GM21381 (cell line): ENCODE results near the gene UGGT1.

Source experiments
- ATAC-seq: cut with Tn5 transposase; IDR thresholded peaks from one replicate; pipeline ENCODE4 v1.9.1; 2021; ENCODE audit warnings: mild to moderate bottlenecking, moderate library complexity; ENCODE audit not compliant: unreplicated experiment

Gene UGGT1

DNA sequence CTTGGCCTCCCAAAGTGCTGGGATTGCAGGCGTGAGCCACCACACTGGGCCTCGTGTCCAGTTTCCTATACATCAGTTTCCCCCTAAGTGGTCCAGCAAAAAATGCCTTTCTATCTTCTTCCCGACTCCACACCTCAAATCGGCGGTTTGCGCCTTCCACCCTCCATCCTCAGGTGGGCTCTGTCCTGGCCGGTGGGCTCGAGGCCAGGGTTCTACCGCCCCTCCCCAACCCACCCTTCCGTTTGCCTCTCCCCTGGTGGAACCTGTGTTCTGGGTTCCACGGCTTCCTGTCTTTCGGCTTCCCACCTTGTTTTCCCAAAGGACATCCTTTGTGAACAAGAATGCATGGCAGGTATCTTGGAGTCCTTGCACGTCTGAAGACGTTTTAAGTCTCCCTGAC is 123.3 kb downstream of the UGGT1 start:
- ATAC-seq, result no peak

DNA sequence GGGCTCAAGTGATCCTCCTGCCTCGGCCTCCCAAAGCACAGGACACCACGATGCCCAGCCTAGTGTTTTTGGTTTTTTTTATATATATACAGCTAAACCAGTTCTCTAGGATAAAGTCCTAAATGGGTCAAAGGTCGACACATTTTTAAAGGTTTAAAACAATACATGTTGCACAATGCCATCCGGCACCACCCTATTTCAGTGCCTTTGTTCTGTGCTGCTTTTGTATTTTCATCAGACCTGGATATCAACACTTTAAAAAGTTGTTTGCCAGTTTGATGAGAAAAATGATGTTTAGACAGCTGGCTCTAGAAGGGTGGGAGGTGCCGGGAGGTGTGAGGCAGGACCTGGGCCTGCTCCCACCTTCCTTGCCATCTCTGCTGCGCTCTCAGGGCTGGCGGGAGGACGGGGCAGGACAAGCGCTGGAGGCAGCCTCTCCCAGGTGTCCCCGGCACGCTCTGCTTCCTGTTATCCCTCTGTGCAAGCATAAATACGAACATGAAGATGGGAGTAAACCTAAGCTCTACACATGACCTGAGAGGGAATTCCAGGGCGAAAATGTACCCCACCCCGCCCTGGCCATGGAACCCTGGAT is 124.0 kb downstream of the UGGT1 start:
- ATAC-seq, result no peak

DNA sequence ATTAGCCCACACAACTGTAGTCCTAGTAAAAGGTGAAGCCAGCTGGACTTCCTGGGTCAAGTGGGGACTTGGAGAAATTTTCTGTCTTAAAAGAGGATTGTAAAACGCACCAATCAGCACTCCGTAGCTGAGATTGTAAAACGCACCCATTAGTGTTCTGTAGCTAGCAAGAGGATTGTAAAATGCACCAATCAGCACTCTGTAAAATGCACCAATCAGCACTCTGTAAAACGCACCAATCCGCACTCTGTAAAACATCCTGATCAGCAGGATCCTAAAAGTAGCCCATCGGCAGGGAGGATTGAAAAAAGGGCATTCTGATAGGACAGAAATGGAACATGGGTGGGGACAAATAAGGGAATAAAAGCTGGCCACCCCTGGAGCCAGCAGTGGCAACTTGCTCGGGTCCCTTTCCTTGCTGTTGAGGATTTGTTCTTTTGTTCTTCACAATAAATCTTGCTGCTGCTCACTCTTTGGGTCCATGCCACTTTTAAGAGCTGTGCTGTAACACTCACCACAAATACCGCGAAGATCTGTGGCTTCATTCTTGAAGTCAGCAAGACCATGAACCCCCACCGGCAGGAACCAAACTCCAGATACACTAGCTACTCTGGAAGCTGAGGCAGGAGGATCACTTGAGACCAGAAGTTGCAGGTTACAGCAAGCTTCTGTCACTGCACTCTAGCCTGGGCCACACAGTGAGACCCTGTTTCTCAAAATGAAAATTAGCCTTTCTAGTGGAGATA is 125.1 kb downstream of the UGGT1 start:
- no peak for ATAC-seq

DNA sequence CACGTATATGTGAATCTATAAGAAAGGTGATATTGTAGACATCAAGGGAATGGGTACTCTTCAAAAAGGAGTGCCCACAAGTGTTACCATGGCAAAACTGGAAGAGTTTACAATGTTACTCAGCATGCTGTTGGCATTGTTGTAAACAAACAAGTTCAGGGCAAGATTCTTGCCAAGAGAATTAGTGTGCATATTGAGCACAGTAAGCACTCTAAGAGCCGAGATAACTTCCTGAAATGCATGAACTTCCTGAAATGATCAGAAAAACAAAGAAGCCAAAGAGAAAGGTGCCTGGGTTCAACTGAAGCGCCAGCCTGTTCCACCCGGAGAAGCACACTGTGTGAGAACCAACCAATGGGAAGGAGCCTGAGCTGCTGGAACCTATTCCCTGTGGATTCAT is 126.7 kb downstream of the UGGT1 start:
- no peak for ATAC-seq

DNA sequence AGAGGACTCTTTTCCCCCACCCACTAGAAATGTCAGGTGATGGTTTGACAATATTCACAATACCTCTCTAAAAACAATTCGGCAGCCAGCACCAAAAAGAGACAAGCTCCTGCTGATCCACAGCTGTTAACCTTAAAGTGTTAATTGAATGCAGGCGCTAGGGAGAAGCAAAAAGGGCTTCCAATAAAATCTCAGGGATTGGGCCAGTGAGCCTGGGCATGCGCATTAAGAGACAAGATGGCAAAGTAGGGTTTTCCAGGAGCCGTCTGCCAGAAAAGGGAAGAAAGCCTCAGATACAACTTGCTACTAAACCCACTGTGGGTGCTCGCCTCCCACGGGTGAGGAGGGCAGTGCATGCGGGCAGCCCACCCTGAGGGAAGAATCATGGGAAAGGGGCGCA is 128.9 kb downstream of the UGGT1 start:
- no peak for ATAC-seq

DNA sequence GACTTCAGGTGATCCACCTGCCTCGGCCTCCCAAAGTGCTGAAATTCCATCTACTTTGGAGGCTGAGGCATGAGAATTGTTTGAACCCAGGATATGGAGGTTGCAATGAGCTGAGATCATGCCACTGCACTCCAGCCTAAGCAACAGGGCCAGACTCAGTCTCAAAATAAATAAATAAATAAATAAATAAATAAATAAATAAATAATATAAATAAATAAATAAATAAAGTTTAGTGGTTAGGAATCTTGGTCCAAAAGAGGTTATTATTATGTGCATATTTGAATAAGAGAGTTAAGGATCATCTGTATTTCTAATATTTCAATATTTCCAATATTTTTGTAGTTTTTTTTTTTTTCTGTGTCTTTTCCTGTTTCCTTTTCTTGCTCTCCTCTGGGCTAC is 136.9 kb downstream of the UGGT1 start:
- no peak for ATAC-seq

DNA sequence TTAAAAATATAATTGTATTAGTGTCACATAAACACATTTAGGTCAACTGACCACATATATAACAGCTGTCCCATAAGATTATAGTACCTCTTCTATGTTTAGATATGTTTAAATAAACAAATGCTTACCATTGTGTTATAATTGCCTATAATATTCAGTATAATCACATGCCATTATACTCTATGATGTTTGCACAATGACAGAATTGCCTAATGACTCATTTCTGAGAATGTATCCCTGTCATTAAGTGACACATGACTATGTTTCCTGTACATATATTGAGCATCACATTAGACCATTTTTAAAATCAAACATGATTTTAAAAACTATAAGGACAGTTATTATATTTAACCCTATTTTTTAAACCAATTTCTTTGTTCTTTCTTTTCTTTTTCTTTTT is 137.9 kb downstream of the UGGT1 start:
- no peak for ATAC-seq

DNA sequence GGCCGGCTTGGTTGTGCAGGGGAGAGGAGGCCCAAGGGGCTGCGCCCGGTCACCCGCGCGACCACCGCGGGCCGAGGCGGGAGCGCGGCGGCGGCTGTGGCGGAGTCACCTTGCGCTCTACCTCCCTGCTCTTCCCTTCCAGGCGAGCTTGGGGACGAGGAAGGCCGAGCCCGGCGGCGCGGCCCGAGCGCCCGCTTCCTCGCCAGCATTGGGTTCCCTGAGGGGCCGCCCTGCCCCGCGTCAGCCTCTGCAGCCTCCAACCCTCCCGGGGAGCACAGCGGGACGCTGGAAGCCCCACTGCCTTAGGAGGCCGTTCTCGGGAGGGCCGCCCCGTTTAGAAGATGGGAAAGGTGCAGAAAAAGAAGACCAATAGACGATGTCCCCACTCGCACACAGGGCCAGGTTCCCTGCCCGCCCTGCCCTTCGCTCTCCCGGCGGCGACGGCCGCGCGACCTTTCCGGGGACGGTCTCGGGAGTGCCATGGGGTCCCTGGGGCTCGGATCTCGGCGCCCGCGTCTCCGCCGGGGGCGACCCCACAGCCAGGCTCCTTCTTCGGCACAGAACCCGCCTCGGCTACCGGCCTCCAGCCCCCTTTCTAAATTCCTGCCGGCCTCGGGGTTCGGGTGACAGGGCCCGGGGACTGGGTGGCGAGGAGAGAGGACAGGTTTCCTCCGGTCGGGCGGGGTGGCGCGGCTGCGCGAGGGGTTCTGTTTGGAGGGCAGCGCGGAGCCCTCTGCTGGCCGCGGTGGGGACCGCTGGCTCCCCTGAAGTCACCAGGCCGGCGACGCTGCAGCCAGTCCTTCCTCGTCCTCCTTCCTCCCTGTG is 142.2 kb downstream of the UGGT1 start:
- ATAC-seq, result peak; percentile 99

DNA sequence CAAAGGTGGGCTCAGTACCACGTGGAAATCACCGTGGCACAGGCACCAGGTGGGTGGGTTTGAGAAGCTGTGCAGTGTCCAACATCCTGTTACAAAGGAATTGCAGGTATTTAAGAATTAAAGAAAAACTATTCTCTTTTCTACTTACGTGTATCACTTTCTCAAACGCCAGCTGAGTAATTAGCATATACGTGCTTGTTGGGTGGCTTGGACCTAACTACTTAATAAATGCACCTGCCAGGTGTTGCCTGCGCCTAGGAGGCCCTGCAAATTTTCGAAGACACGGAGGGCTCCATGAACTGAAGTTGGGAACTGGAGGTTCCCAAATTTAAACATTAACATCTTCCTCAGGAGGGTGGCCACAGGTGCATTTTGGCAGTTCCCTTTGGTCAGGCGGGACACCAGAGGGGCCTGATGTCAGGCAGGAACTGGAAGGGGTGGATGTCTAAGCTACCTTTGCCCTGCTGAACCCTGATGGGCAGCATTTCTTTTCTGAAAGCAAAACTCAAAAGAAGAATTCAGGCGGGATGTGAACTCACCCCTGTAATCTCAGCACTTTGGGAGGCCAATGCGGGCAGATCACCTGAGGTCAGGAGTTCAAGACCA is 142.9 kb downstream of the UGGT1 start:
- no peak for ATAC-seq

DNA sequence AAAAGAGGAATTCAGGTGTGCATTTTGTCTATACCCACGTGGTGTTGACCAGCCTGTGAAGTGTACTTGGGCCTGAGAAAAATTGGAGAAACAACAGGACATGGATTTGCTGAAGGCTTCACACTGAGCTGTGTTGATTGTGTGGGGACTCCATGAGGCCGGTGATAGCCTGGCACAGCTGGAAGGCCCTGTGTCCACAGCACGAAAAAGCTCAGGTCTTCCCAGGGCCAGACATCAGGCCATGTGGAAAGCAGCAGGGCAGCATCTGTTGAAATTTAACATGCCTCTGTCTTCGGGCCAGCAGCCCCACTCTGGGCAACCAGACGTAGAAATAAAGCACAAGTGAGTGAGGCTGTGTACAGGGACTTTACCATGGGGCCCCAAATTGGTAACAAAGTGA is 143.6 kb downstream of the UGGT1 start:
- no peak for ATAC-seq

DNA sequence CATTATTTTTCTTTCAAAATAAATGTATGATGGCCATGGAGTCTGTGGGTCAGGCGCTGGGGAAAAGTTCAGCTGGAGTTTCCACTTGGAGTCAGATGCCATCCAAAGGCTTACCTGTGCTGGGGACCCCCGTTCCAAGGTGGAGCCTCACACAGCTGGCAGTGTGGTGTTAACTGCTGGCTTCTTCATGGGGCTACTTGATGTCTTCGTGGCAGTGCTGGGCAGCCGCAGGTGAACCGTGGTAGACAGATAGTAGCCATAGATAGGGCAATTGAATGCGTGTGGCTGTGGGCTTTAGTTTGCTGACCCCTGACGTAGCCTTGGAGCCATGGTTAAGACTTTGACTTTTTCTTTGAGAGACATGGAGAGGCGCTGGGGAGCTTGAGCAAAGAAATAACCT is 144.6 kb downstream of the UGGT1 start:
- no peak for ATAC-seq

DNA sequence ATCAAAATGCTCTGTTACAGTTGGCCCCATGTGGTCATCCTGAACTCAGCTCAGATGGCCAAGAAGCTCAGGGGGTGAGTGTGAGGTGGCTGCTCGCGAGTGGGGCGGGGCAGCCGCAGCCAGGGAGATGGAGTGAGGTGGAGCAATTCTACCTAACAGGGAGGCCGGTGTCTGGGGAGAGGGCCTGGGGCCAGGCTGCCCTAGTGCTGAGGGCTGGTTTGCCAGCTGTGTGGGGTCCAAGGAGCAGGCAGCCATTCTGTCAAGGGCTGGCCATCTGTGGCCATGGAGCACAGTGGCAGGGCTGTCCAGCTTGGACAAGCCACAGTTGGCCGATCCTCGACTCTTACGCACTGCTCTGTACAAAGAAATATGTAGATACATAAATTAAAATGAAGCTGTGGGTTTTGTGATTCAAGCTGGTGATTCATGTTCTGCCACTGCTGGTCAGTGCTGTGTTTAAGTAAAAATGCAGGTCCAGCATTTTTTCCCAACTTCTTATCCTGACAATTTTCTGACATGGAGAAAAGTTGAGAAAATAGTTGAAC is 145.6 kb downstream of the UGGT1 start:
- ATAC-seq, result no peak

DNA sequence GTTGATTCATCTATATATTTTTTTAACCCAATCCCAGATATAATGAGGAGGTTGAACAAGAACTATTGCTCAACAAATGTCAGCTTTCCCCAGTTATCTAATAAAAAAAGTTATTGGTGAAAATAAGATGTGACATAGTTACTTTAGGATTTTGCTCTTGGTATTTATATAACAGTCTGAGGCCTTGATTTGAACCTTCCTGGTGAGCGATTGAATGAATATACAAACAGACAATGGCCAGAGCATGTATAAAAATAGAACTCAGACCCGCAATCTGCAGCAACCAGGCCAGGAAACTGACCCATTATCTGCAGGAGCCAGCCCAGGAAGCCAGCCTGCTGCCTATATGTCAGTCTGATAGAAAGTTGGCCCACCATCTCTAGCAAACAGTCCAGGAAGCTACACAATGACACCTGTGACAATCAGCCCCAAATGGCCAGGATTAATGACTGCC is 146.1 kb downstream of the UGGT1 start:
- no peak for ATAC-seq

DNA sequence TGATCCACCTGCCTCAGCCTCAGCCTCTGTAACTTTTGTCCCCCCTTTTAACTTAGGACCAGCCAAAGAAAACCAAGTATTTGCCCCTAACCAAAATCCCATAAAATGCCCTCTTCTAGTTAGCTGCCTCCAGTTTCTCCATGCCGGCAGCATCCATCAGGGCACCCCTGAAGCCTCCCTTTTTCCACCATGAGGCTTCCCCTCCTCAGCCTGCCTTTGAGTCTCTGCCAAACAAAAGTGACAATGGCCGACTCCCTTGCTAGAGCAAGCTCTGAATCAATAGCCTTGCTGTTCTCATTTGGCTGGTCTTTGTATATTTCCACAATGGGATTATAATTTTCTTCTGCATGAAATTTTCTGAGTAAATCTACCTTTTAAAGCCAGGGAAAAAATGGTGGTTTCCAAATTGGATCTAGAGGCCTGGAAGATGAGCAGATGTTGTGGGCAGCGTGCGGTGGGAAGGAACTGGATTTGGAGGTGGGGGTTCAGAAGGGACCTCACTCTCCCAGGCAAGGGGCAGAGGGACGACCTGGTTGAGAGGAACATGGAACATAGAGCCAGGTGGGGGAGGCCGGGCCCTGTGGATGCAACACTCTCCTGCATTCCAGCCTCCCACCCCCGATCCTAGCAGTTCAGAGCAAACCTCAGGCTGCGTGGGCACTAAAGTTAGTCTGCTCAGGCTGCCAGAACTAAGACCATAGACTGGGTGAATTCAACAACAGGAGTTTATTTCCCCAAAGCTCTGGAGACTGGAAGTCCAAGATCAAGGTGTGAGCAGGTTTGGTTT is 147.1 kb downstream of the UGGT1 start:
- no peak for ATAC-seq

DNA sequence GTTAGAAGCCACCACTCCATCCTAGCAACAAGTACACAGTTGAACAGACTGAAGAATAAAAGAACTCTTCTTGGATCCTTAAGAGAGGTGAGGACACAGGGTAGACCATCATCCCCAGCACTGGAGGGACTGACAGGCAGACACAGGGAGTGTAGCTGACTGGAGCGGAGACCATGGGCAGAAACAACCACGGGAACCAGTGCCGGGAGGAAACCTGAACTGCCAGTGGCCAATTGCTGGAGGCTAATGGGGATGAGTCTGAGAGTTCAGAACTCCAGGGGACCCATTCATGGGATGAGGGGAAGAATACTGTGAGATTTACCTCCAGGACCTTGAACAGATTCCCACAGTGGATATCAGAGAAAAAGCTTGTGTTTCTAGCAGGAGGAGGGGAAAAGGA is 150.9 kb downstream of the UGGT1 start:
- ATAC-seq, result no peak
